Measurements from ENCODE around the gene SIAE.

DNA sequence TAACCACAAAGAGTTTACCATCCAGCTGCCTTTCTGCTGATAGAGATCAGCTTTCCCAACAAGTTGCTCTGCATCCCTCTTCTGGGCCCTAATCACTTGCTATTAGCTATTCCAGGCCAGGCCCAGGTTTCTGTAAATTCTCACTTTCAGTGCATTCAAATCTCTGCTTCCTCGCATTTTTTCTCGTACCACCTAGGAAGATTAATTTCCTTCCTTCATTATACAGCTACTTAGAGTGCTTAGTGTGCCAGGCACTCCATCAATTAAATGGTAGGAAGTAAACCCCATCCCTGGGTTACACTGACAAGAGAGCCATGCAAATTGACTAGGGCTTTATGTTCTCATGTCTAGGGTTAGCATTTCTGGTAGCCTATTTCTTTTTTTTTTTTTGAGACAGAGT lies 9.7 kb downstream of the SIAE start:
- TF ChIP-seq, protein P1, sequence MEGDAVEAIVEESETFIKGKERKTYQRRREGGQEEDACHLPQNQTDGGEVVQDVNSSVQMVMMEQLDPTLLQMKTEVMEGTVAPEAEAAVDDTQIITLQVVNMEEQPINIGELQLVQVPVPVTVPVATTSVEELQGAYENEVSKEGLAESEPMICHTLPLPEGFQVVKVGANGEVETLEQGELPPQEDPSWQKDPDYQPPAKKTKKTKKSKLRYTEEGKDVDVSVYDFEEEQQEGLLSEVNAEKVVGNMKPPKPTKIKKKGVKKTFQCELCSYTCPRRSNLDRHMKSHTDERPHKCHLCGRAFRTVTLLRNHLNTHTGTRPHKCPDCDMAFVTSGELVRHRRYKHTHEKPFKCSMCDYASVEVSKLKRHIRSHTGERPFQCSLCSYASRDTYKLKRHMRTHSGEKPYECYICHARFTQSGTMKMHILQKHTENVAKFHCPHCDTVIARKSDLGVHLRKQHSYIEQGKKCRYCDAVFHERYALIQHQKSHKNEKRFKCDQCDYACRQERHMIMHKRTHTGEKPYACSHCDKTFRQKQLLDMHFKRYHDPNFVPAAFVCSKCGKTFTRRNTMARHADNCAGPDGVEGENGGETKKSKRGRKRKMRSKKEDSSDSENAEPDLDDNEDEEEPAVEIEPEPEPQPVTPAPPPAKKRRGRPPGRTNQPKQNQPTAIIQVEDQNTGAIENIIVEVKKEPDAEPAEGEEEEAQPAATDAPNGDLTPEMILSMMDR (IDR thresholded peaks at IDR 0.05) = no peak
- no peak for TF ChIP-seq POLR2A (IDR thresholded peaks at IDR 0.05)
